ENCODE measurements around the gene MRPL20. TPM values are rescaled to one million over a fixed set of nuclear protein-coding genes. Genes with fewer than 3 reads are reported as not detected.
"Not testable (repeated sequence)": the region's sequence is repeated elsewhere in the genome, so short reads cannot be mapped to it uniquely, and the experiment has no call there.

Gene MRPL20
- total RNA-seq (2014; rRNA removed; shearing (Covaris generic)), result 303 and 385 TPM in 2 replicates

DNA sequence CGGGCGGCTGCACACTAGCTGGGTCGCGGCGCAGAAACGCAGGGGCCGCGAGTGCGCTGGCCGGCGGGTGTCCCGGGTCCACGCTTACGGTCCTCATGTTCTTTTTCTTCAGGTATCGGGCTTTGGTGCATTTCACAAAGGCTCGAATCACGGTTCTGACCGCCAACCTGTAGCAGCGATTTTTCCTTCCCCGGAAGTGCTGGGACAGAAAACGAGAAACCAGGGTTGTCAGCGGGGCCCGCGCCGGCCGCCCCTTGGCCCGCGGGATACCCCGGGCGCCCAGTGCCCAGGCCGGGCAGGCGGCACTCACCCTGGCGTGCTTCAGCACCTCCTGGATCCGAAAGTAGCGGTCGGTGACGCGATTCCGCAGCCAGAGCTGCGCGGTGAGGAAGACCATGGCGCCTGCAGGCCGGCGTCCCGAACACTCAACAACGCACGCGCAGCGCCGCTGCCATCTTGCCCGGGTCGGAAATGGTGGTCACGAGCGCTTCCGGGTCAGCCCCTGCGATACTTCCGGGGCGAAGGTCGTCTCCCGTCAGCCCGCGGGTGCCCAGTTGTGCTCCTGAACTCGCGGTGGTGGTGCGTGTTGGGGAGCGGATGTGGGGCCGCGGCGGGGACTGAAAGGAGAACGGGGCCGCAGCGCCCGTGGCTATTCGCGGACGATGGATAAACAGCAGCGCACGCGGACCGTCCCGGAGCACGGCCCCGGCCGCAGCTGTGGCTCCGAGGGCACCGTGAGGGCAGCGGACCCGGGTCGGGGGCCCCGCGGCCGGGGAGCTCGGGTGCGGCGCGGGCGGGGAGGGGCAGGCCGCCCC is at the start of gene MRPL20:
Gene MRPL20 (minus strand): TSS at position 473 of the 815 bp plus-strand sequence. CDS start 76 bp downstream, at position 397.
- peak; percentile 96 for DNase-seq (ENCODE audit: low read depth)

GRCh38 chr1:1456683-1457255 is 49.7 kb upstream of the MRPL20 start:
- not testable (repeated sequence) for DNase-seq (ENCODE audit: low read depth)

GRCh38 chr1:1455934-1456333 is 48.8 kb upstream of the MRPL20 start:
- not testable (repeated sequence) for DNase-seq (ENCODE audit: low read depth)

DNA sequence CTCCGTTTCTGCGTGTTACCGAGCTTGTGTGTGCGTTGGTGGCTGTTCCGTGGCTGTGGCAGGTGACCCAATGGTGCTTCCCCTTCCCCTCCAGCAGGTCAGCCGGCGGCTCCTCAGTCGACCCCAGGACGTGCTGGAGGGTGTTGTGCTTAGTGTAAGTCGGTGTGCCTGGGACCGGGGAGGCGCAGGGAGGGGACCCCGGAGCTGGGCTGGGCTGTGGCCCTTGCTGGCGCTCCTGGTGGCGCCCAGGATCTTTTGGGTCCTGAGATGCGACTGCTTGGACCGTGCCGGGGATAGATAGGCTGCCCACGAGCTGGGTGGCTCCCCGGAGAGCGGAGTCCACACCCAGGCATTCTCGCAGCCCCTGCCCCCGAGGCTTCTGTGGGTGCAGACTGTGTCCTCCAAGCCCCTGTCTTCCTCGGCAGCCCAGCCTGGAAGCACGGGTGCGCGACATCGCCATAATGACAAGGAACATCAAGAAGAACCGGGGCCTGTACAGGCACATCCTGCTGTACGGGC is 48.3 kb upstream of the MRPL20 start:
- DNase-seq (ENCODE audit: low read depth), result no peak

DNA sequence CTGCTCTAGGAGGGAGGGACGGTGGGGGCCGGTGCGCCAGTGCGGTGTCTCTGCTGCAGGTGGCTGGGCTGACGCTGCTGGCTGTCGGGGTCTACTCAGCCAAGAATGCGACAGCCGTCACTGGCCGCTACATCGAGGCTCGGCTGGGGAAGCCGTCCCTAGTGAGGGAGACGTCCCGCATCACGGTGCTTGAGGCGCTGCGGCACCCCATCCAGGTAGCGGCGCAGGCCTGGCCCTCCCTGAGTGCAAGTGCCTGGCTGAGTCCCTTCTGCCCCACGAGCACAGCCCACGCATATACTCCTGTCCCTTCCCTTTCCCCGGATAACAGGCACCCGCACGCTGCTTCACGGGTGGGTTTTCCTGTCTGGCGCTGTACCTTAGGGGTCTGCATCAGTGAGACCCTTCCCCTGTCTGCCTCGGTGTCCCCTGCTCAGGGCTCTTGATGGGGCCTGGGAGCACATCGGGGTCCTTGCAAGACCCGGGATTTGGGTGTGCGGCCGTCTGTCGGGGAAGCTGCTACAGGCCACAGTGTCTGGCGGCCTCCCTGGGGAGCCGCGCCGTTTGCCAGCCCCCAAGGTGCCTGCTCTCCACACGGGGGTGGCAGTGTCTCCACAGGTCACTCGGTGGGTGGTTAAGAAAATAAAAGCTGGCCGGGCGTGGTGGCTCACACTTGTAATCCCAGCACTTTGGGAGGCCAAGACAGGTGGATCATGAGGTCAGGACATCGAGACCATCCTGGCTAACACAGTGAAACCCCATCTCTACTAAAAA is 47.4 kb upstream of the MRPL20 start:
- not testable (repeated sequence) for DNase-seq (ENCODE audit: low read depth)

- no peak for DNase-seq (ENCODE audit: low read depth)
These were observed 45.8 kb upstream of the MRPL20 start for GRCh38 chr1:1452882-1453281.

GRCh38 chr1:1452365-1452739 is 45.3 kb upstream of the MRPL20 start:
- not testable (repeated sequence) for DNase-seq (ENCODE audit: low read depth)

DNA sequence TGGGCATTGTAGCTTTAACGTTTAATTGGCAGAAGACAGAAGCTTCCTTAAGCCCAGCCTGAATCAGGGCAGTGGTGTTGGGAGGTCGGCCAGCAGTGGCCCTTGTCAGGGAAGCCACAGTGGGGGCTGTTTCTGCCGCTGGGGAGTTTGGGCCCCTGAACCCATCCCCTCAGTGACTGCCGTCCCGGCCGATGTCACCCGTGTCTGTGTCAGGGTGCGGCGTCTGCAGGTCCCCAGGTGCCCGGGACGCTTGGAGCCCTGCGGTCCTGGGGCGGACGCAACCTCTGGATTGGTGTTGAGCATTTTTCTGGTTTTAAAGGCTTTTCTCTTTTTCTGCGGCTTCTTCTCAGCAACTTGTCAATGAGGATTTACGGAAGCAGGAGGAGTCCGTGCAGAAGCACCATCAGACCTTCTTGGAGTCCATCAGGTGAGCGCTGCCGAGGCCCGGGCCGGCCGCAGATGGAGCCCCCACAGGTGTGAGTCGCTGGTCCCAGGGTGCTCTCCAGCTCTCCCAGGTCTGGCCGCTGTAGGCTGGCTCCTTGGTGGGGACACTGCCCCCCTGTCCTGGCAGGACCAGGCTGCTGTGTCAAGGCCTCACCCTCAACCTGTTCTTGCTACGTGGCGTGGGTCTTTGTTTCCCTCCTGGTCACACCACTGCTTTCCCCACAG is 44.7 kb upstream of the MRPL20 start:
- no peak for DNase-seq (ENCODE audit: low read depth)

DNA sequence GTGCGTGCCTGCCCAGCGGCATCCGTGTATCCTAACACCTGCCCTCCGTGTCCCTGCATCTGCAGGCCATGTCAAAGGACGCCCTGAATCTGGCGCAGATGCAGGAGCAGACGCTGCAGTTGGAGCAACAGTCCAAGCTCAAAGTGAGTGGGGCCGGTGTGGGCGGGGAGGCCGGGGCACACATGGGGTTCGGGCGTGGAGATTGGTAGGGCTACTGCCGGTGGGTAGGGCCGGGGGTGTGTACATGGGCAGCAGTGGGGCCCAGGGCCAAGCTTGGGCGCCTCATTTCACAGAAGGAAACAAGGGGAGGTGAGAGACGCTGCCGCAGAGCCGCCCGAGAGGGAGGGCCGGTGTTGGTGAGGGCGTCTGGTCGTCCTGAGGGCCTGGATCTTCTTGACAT is 43.5 kb upstream of the MRPL20 start:
- not testable (repeated sequence) for DNase-seq (ENCODE audit: low read depth)

GRCh38 chr1:1449099-1449739 is 42.1 kb upstream of the MRPL20 start, which contains the start of gene ATAD3C:
ATAD3C (plus strand) TSS chr1:1449689; CDS start chr1:1450684, 995 bp downstream.
- DNase-seq (ENCODE audit: low read depth), result no peak

DNA sequence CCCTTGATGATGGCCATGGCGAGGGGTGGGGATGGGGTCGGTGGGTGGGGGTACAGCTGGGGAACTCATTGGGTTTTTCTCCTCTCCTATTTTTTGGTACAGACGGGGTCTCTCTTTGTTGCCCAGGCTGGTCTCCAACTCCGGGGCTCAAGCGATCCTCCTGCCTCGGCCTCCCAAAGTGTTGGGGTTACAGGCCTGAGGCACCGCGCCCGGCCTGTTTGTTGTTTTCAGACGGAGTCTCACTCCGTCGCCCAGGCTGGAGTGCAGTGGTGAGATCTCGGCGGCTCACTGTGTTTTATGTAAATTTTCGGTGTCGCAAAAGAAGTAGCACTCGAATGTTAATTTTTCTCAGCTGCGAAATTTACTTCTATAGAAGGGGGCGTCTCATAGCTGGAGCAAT is 39.5 kb upstream of the MRPL20 start:
- not testable (repeated sequence) for DNase-seq (ENCODE audit: low read depth)

- DNase-seq (ENCODE audit: low read depth), result no peak
These were observed 35.1 kb upstream of the MRPL20 start for GRCh38 chr1:1442069-1442770.

- DNase-seq (ENCODE audit: low read depth), result peak; percentile 66
These were observed 34.2 kb upstream of the MRPL20 start for GRCh38 chr1:1441002-1441888.

- no peak for DNase-seq (ENCODE audit: low read depth)
These were observed 33.3 kb upstream of the MRPL20 start for GRCh38 chr1:1440262-1441001.

DNA sequence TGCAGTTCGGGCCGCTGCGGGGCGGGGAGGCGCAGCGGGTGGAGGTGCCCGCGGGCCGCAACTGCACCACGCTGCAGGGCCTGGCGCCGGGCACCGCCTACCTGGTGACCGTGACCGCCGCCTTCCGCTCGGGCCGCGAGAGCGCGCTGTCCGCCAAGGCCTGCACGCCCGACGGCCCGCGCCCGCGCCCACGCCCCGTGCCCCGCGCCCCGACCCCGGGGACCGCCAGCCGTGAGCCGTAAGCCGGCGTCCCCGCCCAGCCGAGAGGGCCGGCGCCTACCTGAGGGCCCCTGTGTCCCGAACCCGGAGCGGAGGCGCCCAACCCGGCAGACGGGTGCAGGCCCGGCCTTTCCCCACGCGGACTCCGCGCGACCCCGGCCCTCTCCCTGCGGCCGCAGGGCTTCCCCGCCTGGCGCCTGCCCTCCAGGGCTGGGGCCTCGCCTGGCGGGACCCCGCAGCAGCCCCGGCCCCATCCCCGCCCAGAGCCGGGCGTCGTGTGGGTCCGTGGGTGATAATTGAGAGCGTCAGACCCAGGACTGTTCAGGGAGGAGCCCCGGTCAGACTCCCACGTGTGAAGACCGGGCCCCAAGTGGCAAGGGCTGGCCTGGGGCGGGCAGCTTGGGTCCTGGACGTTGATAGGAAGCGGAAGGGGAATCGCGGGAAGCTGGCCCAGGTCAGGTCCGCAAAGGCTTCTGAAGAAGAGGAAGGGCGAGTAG is 32.6 kb upstream of the MRPL20 start:
- DNase-seq (ENCODE audit: low read depth), result no peak

- DNase-seq (ENCODE audit: low read depth), result no peak
These were observed 31.7 kb upstream of the MRPL20 start for GRCh38 chr1:1438531-1439381.

- DNase-seq (ENCODE audit: low read depth), result no peak
These were observed 30.8 kb upstream of the MRPL20 start for GRCh38 chr1:1437904-1438376.
